GM12878 (cell line): ENCODE measurements around the gene APH1B. TPM values are rescaled to one million over a fixed set of nuclear protein-coding genes. Genes with fewer than 3 reads are reported as not detected.

Experiments
- ATAC-seq: fragments of 200-7000 bp; cut with Tn5 transposase; 3 replicates; pipeline ENCODE4 v1.9.1; 2020; ENCODE audit warnings: mild to moderate bottlenecking, moderate library complexity
- BruUV-seq: library from RNA; stranded (reverse); fragments of 400-500 nt; replicated peaks from 2 replicates; lab custom pipeline; 2021; lab: Mats Ljungman, UMichigan
- CTCF ChIA-PET: fragments of 300-600 bp; sonication (Branson Sonifier 250); formaldehyde crosslinking; extraction: SDS; loops from one replicate; lab custom pipeline; 2021; ENCODE audit warnings: inconsistent platforms; lab: Yijun Ruan, JAX
- POLR2A ChIA-PET: fragments of 350-600 bp; formaldehyde crosslinking; extraction: SDS; loops from one replicate; lab custom pipeline; 2021; ENCODE audit warnings: inconsistent platforms; lab: Charles Lee
- RAD21 ChIA-PET: fragments of 300-600 bp; sonication (Branson Sonifier 250); formaldehyde crosslinking; loops from one replicate; lab custom pipeline; 2023; ENCODE audit warnings: antibody characterized with exemption; ENCODE audit not compliant: unreplicated experiment; lab: Charles Lee
- SMC1A ChIA-PET: fragments of 300-600 bp; sonication (Branson Sonifier 250); formaldehyde crosslinking; loops from one replicate; lab custom pipeline; 2023; ENCODE audit not compliant: unreplicated experiment, uncharacterized antibody; lab: Charles Lee
- DNase-seq: peaks from one replicate; pipeline ENCODE4 v3.0.0-alpha.2; 2011; ENCODE audit warnings: low read depth, low spot score
- FAIRE-seq: peaks from 3 replicates; lab custom pipeline; 2011; peaks lifted over from hg19 to GRCh38; lab: Jason Lieb, UNC
- H2AFZ ChIP-seq: 2 replicates; pipeline ENCODE4 v1.6.0; 2011; ENCODE audit warnings: low read depth, low read length, control low read depth; ENCODE audit not compliant: control insufficient read depth
- H3K27ac ChIP-seq: 2 replicates; pipeline ENCODE4 v1.5.1; 2011; ENCODE audit warnings: control low read depth; ENCODE audit not compliant: control insufficient read depth, insufficient read depth
- H3K27me3 ChIP-seq, 2 experiments: replicated peaks in 1 of 2; 2 replicates each; pipeline versions ENCODE4 v1.6.0 to v1.6.1; 2011; ENCODE audit warnings: low read length in 1 of 2; ENCODE audit not compliant: control insufficient read depth in 2 of 2, insufficient read depth in 2 of 2
- H3K36me3 ChIP-seq, 2 experiments: 2 replicates each; pipeline ENCODE4 v1.5.1; 2011; ENCODE audit warnings: low read length in 1 of 2; ENCODE audit not compliant: control insufficient read depth in 2 of 2, insufficient read depth in 2 of 2
- H3K4me1 ChIP-seq: 2 replicates; pipeline ENCODE4 v1.6.1; 2011; ENCODE audit warnings: mild to moderate bottlenecking, low read length, moderate library complexity, mixed read lengths; ENCODE audit not compliant: control insufficient read depth, insufficient read depth
- H3K4me2 ChIP-seq: 2 replicates; pipeline ENCODE4 v1.6.0; 2011; ENCODE audit warnings: control low read depth; ENCODE audit not compliant: control insufficient read depth, insufficient read depth
- H3K4me3 ChIP-seq: fragments of 200-600 bp; sonication (generic); 2 replicates; pipeline ENCODE4 v1.5.1; 2016
- H3K79me2 ChIP-seq: 2 replicates; pipeline ENCODE4 v1.6.0; 2011; ENCODE audit warnings: low read length; ENCODE audit not compliant: control insufficient read depth, insufficient read depth
- H3K9ac ChIP-seq: 2 replicates; pipeline ENCODE4 v1.8.0; 2011; ENCODE audit warnings: low read length, control low read depth, mixed read lengths; ENCODE audit not compliant: control insufficient read depth, insufficient read depth
- H3K9me3 ChIP-seq: replicated peaks from 3 replicates; pipeline ENCODE4 v1.5.1; 2011; ENCODE audit warnings: mild to moderate bottlenecking, low read length; ENCODE audit not compliant: control insufficient read depth, insufficient read depth
- H4K20me1 ChIP-seq: 2 replicates; pipeline ENCODE4 v1.6.0; 2011; ENCODE audit not compliant: control insufficient read depth, insufficient read depth
- BHLHE40 ChIP-seq, 2 experiments: fragments of 450-650 bp in 1 of 2; IDR thresholded peaks; 2 replicates each; pipeline ENCODE4 v1.6.1; 2011 to 2017; ENCODE audit warnings: low read depth in 2 of 2, borderline replicate concordance in 1 of 2, improper control_type of control experiment in 1 of 2, low read length in 1 of 2, mild to moderate bottlenecking in 1 of 2
- CEBPZ ChIP-seq: fragments of 150-350 bp; IDR thresholded peaks from 2 replicates; pipeline ENCODE4 v1.6.1; 2016; ENCODE audit warnings: low read depth, low read length
- CHD2 ChIP-seq: IDR thresholded peaks from 2 replicates; pipeline ENCODE4 v1.6.1; 2011; ENCODE audit warnings: low read depth, low read length, improper control_type of control experiment, borderline replicate concordance
- DPF2 ChIP-seq: fragments of 450-650 bp; IDR thresholded peaks from 2 replicates; pipeline ENCODE4 v1.6.1; 2017; ENCODE audit warnings: mild to moderate bottlenecking
- EED ChIP-seq: sonication (generic); IDR thresholded peaks from 2 replicates; pipeline ENCODE4 v1.6.1; 2016; ENCODE audit warnings: antibody characterized with exemption, low read depth
- ESRRA ChIP-seq: IDR thresholded peaks from 2 replicates; pipeline ENCODE4 v1.6.1; 2012; ENCODE audit warnings: mild to moderate bottlenecking, low read length, improper control_type of control experiment
- EZH2 ChIP-seq: IDR thresholded peaks from 2 replicates; pipeline ENCODE4 v1.6.1; 2012; ENCODE audit warnings: low read depth, mild to moderate bottlenecking, control low read depth, inconsistent platforms, low read length, borderline replicate concordance; ENCODE audit not compliant: control insufficient read depth
- GABPA ChIP-seq: IDR thresholded peaks from 2 replicates; pipeline ENCODE4 v1.6.1; 2014; ENCODE audit warnings: antibody characterized with exemption, low read depth, mild to moderate bottlenecking, inconsistent platforms
- HDAC2 ChIP-seq: fragments of 200-600 bp; sonication (generic); IDR thresholded peaks from 2 replicates; pipeline ENCODE4 v1.6.1; 2017
- IKZF2 ChIP-seq, 2 experiments: fragments of 450-650 bp; IDR thresholded peaks; 2 replicates each; pipeline ENCODE4 v1.6.1; 2017; ENCODE audit warnings: mild to moderate bottlenecking in 2 of 2, moderate library complexity in 2 of 2
- KLF5 ChIP-seq: fragments of 450-650 bp; IDR thresholded peaks from 2 replicates; pipeline ENCODE4 v1.6.1; 2014; ENCODE audit warnings: mild to moderate bottlenecking; ENCODE audit not compliant: partially characterized antibody
- NFIC ChIP-seq: IDR thresholded peaks from 2 replicates; pipeline ENCODE4 v1.6.1; 2012; ENCODE audit warnings: low read depth, mild to moderate bottlenecking, inconsistent platforms, low read length, moderate library complexity
- NFYA ChIP-seq: IDR thresholded peaks from 2 replicates; pipeline ENCODE4 v1.6.1; 2011; ENCODE audit warnings: low read depth, mild to moderate bottlenecking, low read length, improper control_type of control experiment, borderline replicate concordance
- RELB ChIP-seq: fragments of 450-650 bp; IDR thresholded peaks from 2 replicates; pipeline ENCODE4 v1.6.1; 2017; ENCODE audit warnings: low read depth, mild to moderate bottlenecking, moderate library complexity
- SKIL ChIP-seq: fragments of 450-650 bp; IDR thresholded peaks from 2 replicates; pipeline ENCODE4 v1.6.1; 2017; ENCODE audit warnings: mild to moderate bottlenecking, low read depth, inconsistent platforms; ENCODE audit not compliant: poor library complexity, severe bottlenecking
- SRF ChIP-seq, 2 experiments: IDR thresholded peaks; 2 replicates each; pipeline ENCODE4 v1.6.1; 2011; ENCODE audit warnings: low read depth in 2 of 2, low read length in 2 of 2, mild to moderate bottlenecking in 1 of 2, moderate library complexity in 1 of 2
- TBL1XR1 ChIP-seq: IDR thresholded peaks from 2 replicates; pipeline ENCODE4 v1.6.1; 2012; ENCODE audit warnings: low read depth, low read length, improper control_type of control experiment
- WGBS: methylation state at CpG from one replicate; pipeline ENCODE4 v1.1.6; 2016; ENCODE audit warnings: low lambda C conversion rate; ENCODE audit not compliant: insufficient replicate concordance, insufficient coverage; ENCODE audit errors: missing lambda C conversion rate; 5-methylcytosine and 5-hydroxymethylcytosine counted together
- in situ Hi-C: fragments of 300-500 bp; cut with MboI; formaldehyde crosslinking; loops from 9 replicates; pipeline ENCODE4 v1.14.3; 2018; ENCODE audit warnings: mixed read lengths
- intact Hi-C: fragments of 100-400 bp; cut with micrococcal nuclease; formaldehyde crosslinking; loops from one replicate; pipeline ENCODE4 v1.14.2; 2022; ENCODE audit not compliant: unreplicated experiment
- polyA plus RNA-seq, 11 experiments: library from polyadenylated mRNA; depleted of rRNA in 4 of 11; unstranded in 6 of 11; stranded (reverse) in 5 of 11; fragments of >200 nt; fragmentation: Nextera tagmentation in 4 of 11; fragmentation: Illumina TruSeq in 1 of 11; extraction: Ambion mirVana in 4 of 11; extraction: Trizol in 1 of 11; gene quantifications; 1 replicate in 1 of 11; 2 replicates in 10 of 11; pipeline versions ENCODE4 v1.2.1 to v1.2.3, GENCODE V29; 2011 to 2016; ENCODE audit warnings: inconsistent platforms in 2 of 11, missing spikeins in 2 of 11, low read depth in 1 of 11
- total RNA-seq, 4 experiments: library from RNA; depleted of rRNA in 3 of 4; stranded (reverse); fragments of >200 nt in 3 of 4; fragmentation: Illumina TruSeq in 1 of 4; extraction: Trizol in 1 of 4; gene quantifications; 2 replicates each; pipeline versions ENCODE4 v1.2.1 to v1.2.3, GENCODE V29; 2013 to 2021

APH1B gene
- total and polyA plus RNA-seq, 10 of the 15 experiments (the other 5 are each of a cell fraction or from before 2014, with no cell fraction given), result 5.0 to 20.8 (median 11.1) TPM

GRCh38 chr15:63238796-63239195 lies 38.6 kb upstream of the APH1B start (continued):
- no peak for TF ChIP-seq GABPA
- TF ChIP-seq IKZF2 (IDR thresholded peaks at IDR 0.05), result peak; percentile 65 to 72; a peak in 3 of 4 replicates
- TF ChIP-seq DPF2, result peak; percentile 44; the same call in 1 of the 2 replicates
- TF ChIP-seq SKIL, result no peak
- TF ChIP-seq NFYA, result no peak
- no peak for TF ChIP-seq HDAC2
- TF ChIP-seq SRF (IDR thresholded peaks at IDR 0.05; ENCODE audit: low read depth in 2 of 2, low read length in 2 of 2), result no peak
- TF ChIP-seq TBL1XR1, result no peak
- TF ChIP-seq BHLHE40 (IDR thresholded peaks at IDR 0.05; ENCODE audit: borderline replicate concordance in 1 of 2, low read depth in 2 of 2, low read length in 1 of 2), result no peak
- peak; percentile 76 for TF ChIP-seq EED
- no peak for TF ChIP-seq KLF5

GRCh38 chr15:63240109-63240508 lies 37.3 kb upstream of the APH1B start:
- Histone ChIP-seq H3K4me2 (no peak overlapping the region), H3K4me3 (no peak overlapping the region), H3K9ac (no peak overlapping the region), H3K9me3 (peaks cover 5% of the 10 kb centered on the region; the same call in 2 of the 3 replicates), H3K4me1 (peaks cover 13% of the 10 kb centered on the region), H3K27me3 (no peaks in the 10 kb centered on the region), H3K27ac (no peak overlapping the region), H3K79me2 (peaks cover 42% of the 10 kb centered on the region), H2AFZ (no peak overlapping the region), H4K20me1 (no peaks in the 10 kb centered on the region), H3K36me3 (peaks cover 0 to 7% of the 10 kb centered on the region in 2 experiments; a peak in 1 of 4 replicates)
- ATAC-seq (no peak), DNase-seq (no peak), FAIRE-seq (no peak)
- ChIA-PET SMC1A (interaction anchor here (1.0 to 4.7 kb wide), 3 partner anchors 19 to 46 kb away, joined by 3 to 60 read pairs (median 3); no protein-coding TSS in a partner anchor), RAD21 (no interaction called here), CTCF (interaction anchor here (0.6 kb wide), 1 partner anchor 213 kb away, joined by 3 read pairs; no protein-coding TSS in a partner anchor), POLR2A (no interaction called here)
- WGBS, result 100% methylated on average over 3 of the region's 3 CpGs
- in situ Hi-C loops (no loop called here), intact Hi-C loops (no loop called here)
- BruUV-seq, result no TSS peak
- TF ChIP-seq ESRRA, result no peak
- TF ChIP-seq CEBPZ, result no peak
- TF ChIP-seq CHD2, result no peak
- no peak for TF ChIP-seq RELB
- TF ChIP-seq EZH2, result no peak
- no peak for TF ChIP-seq NFIC
